ENCODE measurements around the gene NKAIN4. TPM values are rescaled to one million over a fixed set of nuclear protein-coding genes. Genes with fewer than 3 reads are reported as not detected.

NKAIN4 gene
- total RNA-seq, 1 experiment from 2014 or later: not detected

DNA sequence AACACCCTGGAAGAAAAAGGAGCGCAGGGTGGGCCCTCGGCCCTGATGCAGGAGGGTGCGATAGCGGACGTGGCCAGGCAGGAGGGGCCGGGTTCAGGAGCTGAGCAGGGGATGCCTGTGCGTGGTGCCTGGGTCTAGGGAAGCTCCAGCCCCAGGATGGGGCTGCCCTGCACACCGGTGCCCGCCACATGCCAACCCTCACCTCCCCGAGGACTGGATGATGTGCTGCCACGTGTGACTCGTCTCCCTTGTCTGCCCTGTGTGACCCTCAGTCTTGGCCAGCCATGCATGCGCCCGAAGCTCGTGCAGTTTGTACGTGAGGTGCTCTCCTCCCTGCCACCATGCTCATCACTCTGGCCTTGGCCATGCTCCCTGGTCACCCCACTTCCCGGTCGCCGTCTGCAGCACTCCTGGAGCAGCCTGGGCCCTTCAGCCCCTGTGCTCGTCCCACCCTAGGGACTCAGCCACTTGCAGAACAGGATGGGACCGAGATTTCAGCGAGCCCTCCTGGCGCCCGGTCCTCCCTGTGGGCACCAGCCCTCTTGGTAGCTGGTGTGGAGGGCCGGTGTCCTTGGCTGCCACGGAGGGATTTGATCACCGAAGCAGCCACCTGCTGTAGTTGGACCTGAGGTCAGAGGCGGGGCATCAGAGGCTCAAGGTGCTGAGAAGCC is 34.5 kb upstream of the NKAIN4 start:
- no peak for DNase-seq (ENCODE audit: low read depth)

DNA sequence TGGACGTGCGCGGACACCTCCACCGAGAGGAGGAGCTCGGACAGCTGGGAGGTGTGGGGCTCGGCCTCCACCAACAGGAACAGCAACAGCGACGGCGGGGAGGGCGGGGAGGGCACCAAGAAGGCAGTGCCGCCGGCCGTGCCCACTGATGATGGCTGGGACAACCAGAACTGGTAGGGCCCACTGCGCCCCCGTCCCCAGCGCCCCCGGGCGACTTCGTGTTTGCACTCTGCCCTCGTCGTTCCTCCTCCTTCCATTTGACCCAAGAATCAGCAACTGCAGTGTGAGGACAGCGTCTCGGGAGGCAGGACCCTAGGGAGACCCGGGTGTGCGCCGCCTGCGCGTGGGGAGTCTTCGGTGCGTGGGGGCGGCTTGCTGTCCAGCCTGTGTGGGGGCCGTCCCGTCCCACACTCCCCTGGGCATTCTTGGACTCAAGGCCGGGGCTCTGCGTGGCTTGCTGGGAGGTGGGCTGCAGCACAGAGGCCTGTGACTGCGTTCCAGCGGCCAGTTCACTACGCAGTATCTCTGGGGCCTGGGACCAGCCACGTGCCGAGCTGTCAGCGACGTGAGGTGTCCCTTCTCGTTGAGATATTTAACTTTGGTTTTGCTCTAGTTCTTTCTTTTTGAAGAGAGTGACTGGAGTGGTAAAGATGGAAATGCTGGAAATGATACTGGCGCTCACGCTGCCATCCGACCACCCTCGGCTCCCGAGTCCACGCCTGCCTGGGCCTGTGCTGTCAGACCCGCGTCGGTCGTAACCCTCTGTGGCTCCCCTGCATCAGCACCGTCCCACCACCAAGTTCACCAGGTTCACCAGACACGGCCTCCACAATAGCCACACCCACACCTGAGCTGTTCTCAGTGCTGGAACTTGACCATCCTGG is 33.7 kb upstream of the NKAIN4 start:
- no peak for DNase-seq (ENCODE audit: low read depth)

DNA sequence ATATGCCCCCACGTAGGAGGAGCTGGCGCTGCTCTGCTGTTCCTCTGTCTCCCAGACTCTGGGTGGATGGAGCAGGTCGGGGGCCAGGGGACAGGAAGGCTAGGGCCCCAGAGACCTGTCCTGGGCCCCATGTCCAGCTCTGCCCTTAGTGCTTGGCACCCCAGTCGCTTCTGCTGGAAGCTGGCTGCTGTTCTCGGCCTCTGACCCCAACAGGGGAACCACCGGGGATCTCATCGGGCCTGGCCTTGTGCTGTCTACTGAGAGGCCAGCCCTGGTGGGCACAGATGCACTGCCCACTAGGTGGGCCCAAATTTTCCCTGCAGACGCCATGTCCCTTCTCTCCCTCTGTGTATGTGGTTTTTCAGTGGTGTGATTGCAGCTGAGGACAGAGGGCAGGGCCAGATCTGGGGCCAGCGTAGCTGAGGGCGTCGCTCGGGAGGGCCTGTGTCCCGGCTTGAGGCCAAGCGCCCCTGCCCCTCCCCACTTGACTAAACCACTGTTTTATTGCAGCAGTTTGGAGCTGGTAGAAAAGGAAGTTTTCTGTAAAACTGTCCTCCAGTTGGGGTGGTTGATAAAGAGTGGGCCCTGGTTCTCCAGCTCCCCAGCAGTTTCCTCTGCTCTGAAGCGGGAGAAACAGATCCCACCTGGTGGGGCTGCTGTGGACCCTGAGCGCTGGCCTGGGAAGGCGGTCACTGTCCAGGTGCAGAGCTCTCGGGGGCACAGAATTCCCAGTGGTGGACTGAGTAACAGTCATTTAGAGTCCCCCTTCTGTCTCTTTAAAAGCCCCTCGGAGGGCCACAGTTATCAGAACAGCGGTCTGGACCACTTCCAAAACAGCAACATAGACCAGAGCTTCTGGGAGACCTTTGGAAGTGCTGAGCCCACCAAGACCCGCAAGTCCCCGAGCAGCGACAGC is 32.8 kb upstream of the NKAIN4 start:
- no peak for DNase-seq (ENCODE audit: low read depth)

DNA sequence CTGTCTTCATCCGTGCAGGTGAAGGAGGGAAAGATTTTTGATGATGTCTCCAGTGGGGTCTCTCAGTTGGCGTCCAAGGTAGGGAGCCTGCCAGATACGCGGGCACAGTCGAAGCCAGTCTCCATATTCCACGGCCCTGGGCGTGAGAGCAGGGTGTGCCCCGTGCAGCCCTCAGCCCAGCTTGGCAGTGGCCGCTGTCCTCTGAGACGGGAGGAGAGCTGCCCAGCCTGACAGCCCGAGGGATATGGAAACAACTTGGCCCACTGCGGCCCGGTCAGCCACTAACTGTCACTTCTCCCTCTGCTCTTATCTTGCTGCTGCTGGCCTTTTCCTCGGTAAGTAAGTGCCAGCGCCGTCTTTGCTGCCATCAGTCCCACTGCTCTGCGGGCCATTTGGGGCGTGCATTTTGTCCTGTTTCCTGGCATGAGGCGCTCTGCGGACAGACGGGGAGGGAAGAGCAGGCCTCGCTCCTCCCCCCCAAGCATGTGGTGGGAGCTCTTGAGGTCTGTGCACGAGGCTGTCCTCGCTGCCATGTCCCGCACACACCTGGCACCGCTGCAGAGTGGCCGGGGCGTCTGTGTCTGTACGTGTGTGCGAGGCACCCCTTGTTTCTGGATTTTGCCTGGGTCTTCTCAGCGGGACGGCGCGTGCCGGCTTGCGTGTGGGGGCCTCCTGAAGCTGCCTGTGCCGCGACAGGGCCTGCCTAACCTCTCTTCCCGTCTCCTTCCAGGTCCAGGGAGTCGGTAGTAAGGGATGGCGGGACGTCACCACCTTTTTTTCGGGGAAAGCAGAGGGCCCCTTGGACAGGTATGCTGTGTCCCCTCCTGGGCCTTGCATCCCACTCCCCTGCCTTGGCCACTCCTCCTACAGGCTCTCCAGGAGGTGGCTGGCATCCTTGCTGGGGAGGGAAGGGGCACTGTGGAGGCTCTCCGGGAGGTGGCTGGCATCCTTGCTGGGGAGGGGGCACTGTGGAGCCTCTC is 31.7 kb upstream of the NKAIN4 start:
- no peak for DNase-seq (ENCODE audit: low read depth)

DNA sequence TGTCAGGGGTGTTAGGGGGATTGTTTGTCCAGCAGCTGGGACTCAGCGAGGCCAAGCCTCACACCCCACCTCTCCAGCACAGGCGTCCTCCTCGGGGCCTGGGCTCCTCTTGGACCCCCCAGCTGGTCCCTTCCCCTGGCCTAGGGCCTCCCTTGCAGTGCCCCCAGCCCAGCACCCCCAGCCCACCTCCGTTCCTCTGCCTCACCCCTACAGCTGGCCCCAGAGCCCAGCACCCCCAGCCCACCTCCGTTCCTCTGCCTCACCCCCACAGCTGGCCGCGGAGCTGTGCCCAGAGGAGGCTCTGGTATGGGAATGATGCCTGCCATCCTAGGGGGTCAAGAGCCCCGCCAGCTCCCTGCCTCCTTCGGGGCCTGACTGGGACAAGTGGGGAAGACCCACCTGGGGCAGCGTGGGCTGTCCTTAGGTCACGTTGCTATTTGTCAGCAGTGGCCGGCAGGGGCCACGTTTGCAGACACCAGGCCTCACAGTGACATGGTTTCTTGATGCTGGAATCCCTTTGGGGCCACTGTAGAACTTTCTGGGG is 30.8 kb upstream of the NKAIN4 start:
- DNase-seq (ENCODE audit: low read depth): no peak

DNA sequence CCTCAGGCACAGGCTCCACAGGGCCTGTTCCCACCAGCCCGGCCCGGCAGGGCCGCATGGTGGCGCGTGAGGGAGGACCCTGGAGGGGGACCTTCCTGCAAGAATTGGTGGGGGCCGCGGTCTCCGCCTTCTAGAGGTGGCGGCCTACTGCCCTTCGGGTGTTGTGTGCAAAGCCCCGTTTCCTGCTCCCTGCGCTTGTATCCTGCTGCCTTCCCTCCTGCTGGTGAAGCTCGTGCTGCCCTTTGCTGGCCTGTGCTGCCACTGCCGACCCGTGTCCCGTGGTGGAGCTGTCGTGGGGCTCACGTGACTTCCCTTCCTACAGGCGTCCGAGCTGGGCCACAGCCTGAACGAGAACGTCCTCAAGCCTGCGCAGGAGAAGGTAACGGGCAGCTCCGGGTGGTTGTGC is 30.3 kb upstream of the NKAIN4 start:
- no peak for DNase-seq (ENCODE audit: low read depth)

DNA sequence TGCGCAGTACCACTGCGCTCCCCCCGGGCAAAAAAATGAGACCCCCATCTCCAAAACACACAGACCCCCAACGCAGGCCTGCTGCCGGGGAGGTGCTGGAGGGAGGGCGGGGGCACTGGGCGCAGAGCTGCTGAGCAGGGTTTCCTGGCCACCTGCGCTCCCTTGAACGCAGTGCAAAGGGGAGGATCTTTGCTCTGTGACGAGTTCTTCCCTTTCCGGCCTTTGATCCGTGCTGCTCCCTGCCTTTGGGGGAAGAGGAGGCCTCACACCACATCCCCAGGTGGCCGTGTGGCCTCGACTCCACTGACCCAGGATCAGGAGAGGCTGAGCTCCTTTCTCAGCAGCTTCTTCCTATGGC is 29.8 kb upstream of the NKAIN4 start:
- no peak for DNase-seq (ENCODE audit: low read depth)

DNA sequence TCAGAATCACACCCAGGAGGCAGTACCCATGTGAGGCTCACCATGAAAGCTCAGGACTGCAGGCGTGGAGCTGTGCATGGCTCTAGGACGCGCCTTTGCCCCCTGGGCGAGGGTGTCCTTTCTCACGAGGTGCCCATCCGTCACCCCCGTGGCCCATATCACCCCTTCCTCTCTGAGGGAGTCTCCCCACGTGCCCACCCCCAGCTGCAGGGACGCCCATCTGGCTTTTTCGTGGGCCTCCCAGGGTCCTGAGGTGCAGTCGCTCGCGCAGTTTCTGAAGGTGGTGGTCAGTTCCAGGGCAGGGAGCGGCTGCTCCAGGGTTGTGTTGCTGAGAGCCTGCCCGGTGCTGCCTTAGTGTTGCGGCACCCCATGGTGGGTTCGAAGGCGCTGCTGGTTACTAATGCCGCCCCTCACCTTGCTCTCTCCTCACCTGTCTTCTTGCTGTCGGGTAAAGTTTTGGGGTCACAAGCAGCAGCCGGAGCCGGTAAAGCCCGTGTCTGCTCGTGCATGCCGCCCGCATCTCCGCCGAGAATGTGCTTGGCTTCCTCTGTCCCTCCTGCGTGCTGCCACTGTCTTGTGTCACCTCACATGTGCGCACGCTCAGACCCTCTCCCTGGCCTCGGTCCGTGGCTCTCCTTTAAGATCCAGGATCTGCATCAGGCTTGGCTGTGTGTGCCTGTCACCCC is 29.3 kb upstream of the NKAIN4 start:
- DNase-seq (ENCODE audit: low read depth): no peak

DNA sequence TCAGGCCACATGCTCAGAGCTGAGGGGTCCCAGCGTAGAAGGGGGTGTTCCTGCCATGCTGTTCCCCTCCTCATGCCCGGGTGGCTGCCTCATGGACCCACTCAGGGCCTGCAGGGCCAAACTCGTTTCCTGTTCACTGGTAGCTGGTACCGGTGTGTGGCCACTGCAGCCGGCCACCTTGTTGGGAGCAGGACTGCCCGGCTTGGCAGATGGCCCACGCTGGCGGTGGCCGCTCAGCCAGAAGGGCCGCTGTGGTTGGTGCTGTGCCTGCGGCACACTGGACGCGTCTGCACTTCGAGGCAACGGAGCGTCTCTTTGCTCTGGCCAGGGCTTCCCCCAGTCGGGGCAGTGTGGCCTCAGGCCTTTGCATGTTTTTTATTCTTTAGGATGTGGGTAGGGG is 28.7 kb upstream of the NKAIN4 start:
- DNase-seq (ENCODE audit: low read depth): no peak

DNA sequence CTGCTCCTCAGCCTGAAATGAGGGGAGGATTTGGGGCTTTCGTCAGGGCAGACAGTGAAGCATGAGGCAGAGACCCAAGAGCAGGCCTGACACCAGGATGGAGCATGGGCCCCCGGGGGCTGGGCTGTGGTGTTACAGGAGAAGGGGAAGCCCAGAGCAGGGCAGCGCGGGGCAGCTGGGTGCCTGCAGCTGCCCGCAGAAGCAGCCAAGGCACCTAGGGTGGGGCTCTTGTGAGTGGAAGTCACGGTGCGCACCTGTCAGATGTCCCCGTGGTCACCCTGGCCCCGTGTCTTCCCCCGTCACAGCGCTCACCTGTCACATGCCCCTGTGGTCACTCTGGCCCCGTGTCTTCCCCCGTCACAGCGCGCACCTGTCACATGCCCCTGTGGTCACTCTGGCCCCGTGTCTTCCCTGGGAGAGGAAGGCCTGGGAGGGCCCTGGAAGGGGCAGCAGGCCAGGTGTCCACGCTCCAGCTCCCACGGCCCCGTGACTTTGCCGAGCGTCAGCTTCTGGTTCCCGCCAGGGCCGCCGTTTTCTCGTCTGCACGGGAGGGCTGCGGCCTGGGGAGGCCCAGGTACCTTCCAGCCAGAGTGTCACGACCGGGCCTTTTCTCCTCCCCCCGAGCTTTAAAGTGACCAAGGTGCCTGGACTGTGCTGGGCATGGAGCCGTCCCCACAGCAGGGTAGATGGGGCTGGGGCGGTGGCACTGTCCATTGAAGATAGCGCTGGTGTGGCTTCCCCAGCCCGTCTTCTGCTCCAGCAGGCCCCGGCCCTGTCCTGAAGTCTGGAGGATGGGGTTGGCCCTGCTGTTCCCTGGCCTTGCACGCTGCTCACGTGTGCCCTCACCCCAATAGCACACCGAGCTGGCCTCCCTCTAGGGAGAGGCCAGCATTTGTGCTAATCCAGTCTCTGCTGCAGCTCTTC is 27.7 kb upstream of the NKAIN4 start:
- DNase-seq (ENCODE audit: low read depth): no peak

DNA sequence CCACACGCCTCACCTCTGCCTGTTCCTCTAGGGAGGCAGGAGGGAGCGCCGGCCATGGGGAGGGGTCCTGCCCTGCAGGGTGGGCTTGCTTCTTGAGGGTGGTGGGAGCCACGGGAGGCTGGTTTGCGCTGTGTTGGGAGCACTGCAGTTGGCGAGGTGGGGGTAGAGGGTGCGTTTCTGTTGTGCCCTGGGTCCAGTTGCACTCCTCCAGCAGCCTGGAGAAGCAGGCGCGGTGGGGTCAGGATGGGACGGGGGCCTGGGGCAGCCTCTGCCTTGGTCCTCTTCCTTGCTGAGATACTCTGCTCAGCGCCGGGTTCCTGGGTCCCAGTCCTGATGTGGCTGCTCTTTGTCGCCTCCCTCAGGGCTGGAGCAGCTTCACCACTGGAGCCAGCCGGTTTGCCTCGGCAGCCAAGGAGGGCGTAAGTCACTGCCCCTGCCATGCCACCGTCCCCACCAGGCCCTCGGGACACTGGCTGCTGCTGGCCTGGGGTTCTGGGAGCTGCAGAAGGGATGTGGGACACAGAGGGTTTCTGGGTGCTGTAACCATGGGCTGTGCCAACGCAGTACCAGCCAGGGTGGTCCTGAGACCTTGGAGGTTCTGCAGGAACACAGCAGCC is 26.8 kb upstream of the NKAIN4 start:
- DNase-seq (ENCODE audit: low read depth): no peak

DNA sequence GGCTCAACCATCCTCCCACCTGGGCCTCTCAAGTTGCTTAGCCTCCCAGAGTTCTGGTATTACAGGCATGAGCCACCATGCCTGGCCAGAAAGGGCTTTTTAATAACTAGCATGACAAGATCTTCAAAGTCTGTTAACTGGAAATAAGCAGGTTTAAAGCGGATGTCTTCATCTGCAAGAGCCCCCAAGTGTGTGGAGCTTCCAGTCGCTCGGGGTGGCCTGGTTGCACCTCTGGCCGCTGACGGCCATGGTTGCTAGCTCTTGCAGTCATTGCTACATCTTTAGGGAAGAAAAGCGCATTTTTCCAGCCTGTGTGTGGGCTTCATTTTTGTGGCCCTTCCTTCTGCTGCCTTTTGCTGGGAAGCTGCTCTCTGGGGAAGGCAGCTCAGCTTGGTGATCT is 26.1 kb upstream of the NKAIN4 start:
- DNase-seq (ENCODE audit: low read depth): no peak

DNA sequence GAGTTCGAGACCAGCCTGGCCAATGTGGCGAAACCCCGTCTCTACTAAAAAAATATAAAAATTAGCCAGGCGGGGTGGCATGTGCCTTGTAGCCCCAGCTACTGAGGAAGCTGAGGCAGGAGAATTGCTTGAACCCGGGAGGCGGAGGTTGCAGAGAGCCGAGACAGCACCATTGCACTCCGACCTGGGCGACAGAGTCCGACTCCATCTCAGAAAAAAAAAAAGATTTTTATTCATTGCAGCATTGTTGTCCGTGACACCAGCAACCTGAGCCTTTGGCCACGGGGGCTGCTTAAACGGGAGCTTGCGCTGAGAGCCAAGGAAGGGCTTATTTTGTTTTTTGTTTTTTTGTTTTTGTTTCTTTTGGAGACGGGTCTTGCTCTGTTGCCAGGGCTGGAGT is 25.7 kb upstream of the NKAIN4 start:
- DNase-seq (ENCODE audit: low read depth): no peak

DNA sequence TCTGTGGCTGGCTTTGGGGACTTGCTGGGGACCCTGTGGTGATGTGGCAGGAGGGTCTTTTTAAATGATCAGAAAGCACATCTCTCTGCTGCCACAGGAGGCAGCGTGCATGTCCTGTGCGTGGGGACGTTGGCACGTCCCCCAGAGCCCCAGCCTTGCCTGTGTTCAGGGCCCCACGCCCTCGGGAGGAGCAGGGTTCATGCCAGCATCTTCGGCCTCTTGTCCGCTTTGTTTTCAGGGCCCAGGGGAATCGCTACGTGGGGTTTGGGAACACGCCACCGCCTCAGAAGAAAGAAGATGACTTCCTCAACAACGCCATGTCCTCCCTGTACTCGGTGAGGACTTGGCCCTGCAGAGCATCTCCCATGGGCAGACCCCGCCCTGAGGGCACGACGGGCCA is 24.4 kb upstream of the NKAIN4 start:
- DNase-seq (ENCODE audit: low read depth): no peak

DNA sequence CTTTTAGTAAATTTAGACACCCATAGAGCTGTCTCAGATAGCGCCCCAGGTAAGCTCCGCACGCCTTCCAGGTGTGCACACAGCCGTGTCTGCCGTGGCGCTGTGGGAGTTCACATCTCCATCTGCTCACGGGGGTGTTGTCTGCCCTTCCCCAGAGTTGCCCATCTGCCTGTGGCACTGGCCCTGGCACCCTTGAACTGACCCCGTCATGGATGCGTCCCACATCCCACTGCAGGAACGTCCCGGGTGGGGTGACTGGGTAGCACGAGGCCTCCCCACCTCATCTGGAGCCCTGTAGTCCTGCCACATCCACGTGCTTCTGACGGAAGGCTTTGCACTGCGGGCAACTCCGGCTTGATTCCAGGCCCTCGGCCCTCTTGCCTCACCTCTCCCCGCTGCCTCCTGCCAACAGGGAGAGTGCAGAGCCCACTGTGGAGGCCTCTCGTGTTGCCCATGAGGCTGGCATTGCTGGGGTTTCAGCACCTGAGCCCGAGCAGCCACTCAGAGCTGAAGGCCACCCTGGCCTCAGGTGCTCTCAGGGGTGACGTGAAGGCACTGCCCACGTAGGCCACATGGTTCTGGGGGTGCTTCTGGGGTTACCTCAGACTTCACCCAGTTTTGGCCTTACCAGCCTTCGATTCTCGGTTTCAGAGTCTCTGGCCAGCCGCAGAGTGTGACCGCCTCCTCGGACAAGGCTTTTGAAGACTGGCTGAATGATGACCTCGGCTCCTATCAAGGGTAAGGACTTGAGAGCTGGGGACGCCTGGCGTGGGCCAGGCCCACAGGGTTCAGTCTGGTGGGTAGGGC is 23.4 kb upstream of the NKAIN4 start:
- no peak for DNase-seq (ENCODE audit: low read depth)

DNA sequence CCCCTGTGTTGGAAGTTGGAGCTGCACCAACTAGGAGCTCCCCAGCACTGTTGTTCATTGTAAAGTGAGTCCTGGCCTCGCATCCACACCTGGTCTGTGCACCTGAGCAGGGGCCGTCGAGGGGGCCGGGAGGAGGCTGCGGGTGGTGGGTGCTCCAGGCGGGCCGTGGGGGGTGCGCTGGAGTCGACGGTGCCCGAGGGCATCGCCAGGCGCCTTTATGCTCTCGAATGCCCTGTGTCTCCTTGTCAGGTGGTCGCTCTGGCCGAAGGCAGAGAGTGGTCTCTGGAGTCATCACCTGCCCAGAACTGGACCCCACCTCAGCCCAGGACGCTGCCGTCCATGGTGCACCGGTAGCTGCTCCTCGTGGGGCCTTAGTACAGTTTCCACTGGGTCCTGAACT is 22.7 kb upstream of the NKAIN4 start:
- no peak for DNase-seq (ENCODE audit: low read depth)

DNA sequence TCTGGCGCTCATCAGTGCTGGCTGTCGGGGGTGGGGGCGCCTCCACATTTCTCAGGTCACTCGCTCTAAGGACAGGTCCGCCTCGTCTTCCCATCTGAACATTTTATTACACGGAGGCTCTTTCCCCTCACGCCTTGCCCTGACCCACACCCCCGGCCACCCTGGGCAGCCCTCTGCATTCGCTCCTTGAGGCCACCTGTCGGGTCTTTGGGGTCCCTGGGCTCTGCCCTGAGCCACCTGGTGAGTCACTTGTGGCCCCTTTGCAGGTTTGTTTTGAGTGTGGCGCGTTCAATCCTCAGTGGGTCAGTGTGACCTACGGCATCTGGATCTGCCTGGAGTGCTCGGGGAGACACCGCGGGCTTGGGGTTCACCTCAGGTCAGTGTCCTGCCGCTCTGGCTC is 21.6 kb upstream of the NKAIN4 start:
- DNase-seq (ENCODE audit: low read depth): no peak
